Liver (tissue), 9 donors: ENCODE data around the gene HEATR5A. TPM values are rescaled to one million over a fixed set of nuclear protein-coding genes. Genes with fewer than 3 reads are reported as not detected.
A peak's percentile ranks its signal among the peaks of the same experiment; 100 is the strongest.

Experiments used
- DNase-seq: peaks from one replicate; pipeline ENCODE4 v3.0.0-alpha.2; 2017; ENCODE audit warnings: low spot score
- H3K27ac ChIP-seq, 2 donors: one replicate each; pipeline ENCODE4 v1.7.0; 2013; ENCODE audit warnings: inconsistent platforms in 2 of 2, low read length in 2 of 2, control low read depth in 1 of 2, low read depth in 1 of 2, mild to moderate bottlenecking in 1 of 2
- H3K27me3 ChIP-seq, 4 donors: one replicate each; pipeline versions ENCODE4 v1.6.1 to v1.7.0; 2013; ENCODE audit warnings: low read length in 3 of 4, inconsistent platforms in 1 of 4, mild to moderate bottlenecking in 1 of 4, moderate library complexity in 1 of 4; ENCODE audit not compliant: control insufficient read depth in 4 of 4, insufficient read depth in 4 of 4
- H3K36me3 ChIP-seq, 4 donors: one replicate each; pipeline versions ENCODE4 v1.6.1 to v1.7.0; 2013; ENCODE audit warnings: low read length in 3 of 4, mild to moderate bottlenecking in 3 of 4, low read depth in 1 of 4, moderate library complexity in 1 of 4; ENCODE audit not compliant: control insufficient read depth in 4 of 4, insufficient read depth in 3 of 4
- H3K4me1 ChIP-seq, 4 donors: one replicate each; pipeline versions ENCODE4 v1.6.1 to v1.7.0; 2013; ENCODE audit warnings: low read length in 3 of 4, mild to moderate bottlenecking in 3 of 4, moderate library complexity in 1 of 4; ENCODE audit not compliant: control insufficient read depth in 4 of 4, insufficient read depth in 4 of 4
- H3K4me3 ChIP-seq, 3 donors: one replicate each; pipeline versions ENCODE4 v1.6.1 to v1.7.0; 2013; ENCODE audit warnings: low read length in 3 of 3, control low read depth in 1 of 3, low read depth in 1 of 3, mild to moderate bottlenecking in 1 of 3
- H3K9ac ChIP-seq, 2 donors: one replicate each; pipeline ENCODE4 v1.7.0; 2013; ENCODE audit warnings: low read length in 2 of 2, mild to moderate bottlenecking in 2 of 2, moderate library complexity in 2 of 2, control low read depth in 1 of 2, low read depth in 1 of 2
- H3K9me3 ChIP-seq, 4 donors: one replicate each; pipeline versions ENCODE4 v1.6.1 to v1.7.0; 2013; ENCODE audit warnings: low read length in 3 of 4; ENCODE audit not compliant: control insufficient read depth in 4 of 4
- EGR1 ChIP-seq, 2 donors: IDR thresholded peaks; 2 replicates each; pipeline ENCODE4 v1.6.1; 2016 to 2018; ENCODE audit warnings: antibody characterized with exemption in 2 of 2, low read depth in 2 of 2
- FOXA1 ChIP-seq: IDR thresholded peaks from 2 replicates; pipeline ENCODE4 v1.6.1; 2016; ENCODE audit warnings: antibody characterized with exemption
- FOXA2 ChIP-seq: IDR thresholded peaks from 2 replicates; pipeline ENCODE4 v1.6.1; 2016; ENCODE audit warnings: antibody characterized with exemption
- GABPA ChIP-seq, 2 donors: IDR thresholded peaks in 1 of 2; conservative IDR thresholded peaks in 1 of 2; 2 replicates each; pipeline ENCODE4 v1.6.1; 2016; ENCODE audit warnings: antibody characterized with exemption in 2 of 2, mild to moderate bottlenecking in 1 of 2, moderate library complexity in 1 of 2
- HNF4A ChIP-seq, 2 donors: conservative IDR thresholded peaks; 2 replicates each; pipeline ENCODE4 v1.6.1; 2016; ENCODE audit warnings: antibody characterized with exemption in 2 of 2, mild to moderate bottlenecking in 2 of 2
- HNF4G ChIP-seq: IDR thresholded peaks from 2 replicates; pipeline ENCODE4 v1.6.1; 2016; ENCODE audit warnings: antibody characterized with exemption
- JUND ChIP-seq, 2 donors: IDR thresholded peaks; 2 replicates each; pipeline ENCODE4 v1.6.1; 2016; ENCODE audit warnings: antibody characterized with exemption in 2 of 2
- NR2F2 ChIP-seq: IDR thresholded peaks from 2 replicates; pipeline ENCODE4 v1.6.1; 2016; ENCODE audit warnings: antibody characterized with exemption
- RAD21 ChIP-seq, 2 donors: IDR thresholded peaks; 2 replicates each; pipeline ENCODE4 v1.6.1; 2016; ENCODE audit warnings: antibody characterized with exemption in 2 of 2, mild to moderate bottlenecking in 2 of 2
- RXRA ChIP-seq, 2 donors: IDR thresholded peaks; 2 replicates each; pipeline ENCODE4 v1.6.1; 2017 to 2018; ENCODE audit warnings: antibody characterized with exemption in 2 of 2, mild to moderate bottlenecking in 1 of 2
- SP1 ChIP-seq: IDR thresholded peaks from 2 replicates; pipeline ENCODE4 v1.6.1; 2018; ENCODE audit warnings: antibody characterized with exemption, mild to moderate bottlenecking
- TAF1 ChIP-seq: conservative IDR thresholded peaks from 2 replicates; pipeline ENCODE4 v1.6.1; 2016; ENCODE audit warnings: antibody characterized with exemption, mild to moderate bottlenecking
- YY1 ChIP-seq: IDR thresholded peaks from 2 replicates; pipeline ENCODE4 v1.6.1; 2016; ENCODE audit warnings: antibody characterized with exemption, mild to moderate bottlenecking
- WGBS: extraction: QIAGEN DNeasy Blood & Tissue Kit; methylation state at CpG from one replicate; pipeline ENCODE4 v1.1.7; 2013; 5-methylcytosine and 5-hydroxymethylcytosine counted together
- polyA plus RNA-seq, 2 donors: library from polyadenylated mRNA; stranded (reverse) in 1 of 2; unstranded in 1 of 2; fragments of 200-250 nt in 1 of 2; fragments of >200 nt in 1 of 2; fragmentation: Nextera tagmentation in 1 of 2; extraction: Ambion mirVana in 1 of 2; gene quantifications; one replicate each; pipeline versions ENCODE4 v1.2.1 to v1.2.3, GENCODE V29; 2013 to 2015
- total RNA-seq, 2 donors: library from RNA; depleted of rRNA; stranded (reverse); fragments of >200 nt; gene quantifications; one replicate each; pipeline ENCODE4 v1.2.3, GENCODE V29; 2014
- TF ChIP-seq, protein P1 (sequence below): IDR thresholded peaks from 2 replicates; pipeline ENCODE4 v1.6.1; 2016; ENCODE audit warnings: antibody characterized with exemption
- TF ChIP-seq, protein P2 (sequence below): IDR thresholded peaks from 2 replicates; pipeline ENCODE4 v1.6.1; 2016; ENCODE audit warnings: antibody characterized with exemption, mild to moderate bottlenecking
- TF ChIP-seq, protein P3 (sequence below): IDR thresholded peaks from 2 replicates; pipeline ENCODE4 v1.6.1; 2016; ENCODE audit warnings: antibody characterized with exemption
- TF ChIP-seq, protein P4 (sequence below): IDR thresholded peaks from 2 replicates; pipeline ENCODE4 v1.6.1; 2016; ENCODE audit warnings: antibody characterized with exemption
- TF ChIP-seq, protein P5 (sequence below): fragments of 150-350 bp; IDR thresholded peaks from 2 replicates; pipeline ENCODE4 v1.5.1; 2017; ENCODE audit warnings: improper control_type of control experiment, low read depth, low read length; ENCODE audit not compliant: missing input control
- donor health status: healthy.
- donor health status: healthy.
- donor health status: healthy.
- donor health status: healthy.
- donor health status: healthy.

The HEATR5A gene
- total and polyA plus RNA-seq, 4 donors = 7.3 to 22.8 (median 10.1) TPM

DNA sequence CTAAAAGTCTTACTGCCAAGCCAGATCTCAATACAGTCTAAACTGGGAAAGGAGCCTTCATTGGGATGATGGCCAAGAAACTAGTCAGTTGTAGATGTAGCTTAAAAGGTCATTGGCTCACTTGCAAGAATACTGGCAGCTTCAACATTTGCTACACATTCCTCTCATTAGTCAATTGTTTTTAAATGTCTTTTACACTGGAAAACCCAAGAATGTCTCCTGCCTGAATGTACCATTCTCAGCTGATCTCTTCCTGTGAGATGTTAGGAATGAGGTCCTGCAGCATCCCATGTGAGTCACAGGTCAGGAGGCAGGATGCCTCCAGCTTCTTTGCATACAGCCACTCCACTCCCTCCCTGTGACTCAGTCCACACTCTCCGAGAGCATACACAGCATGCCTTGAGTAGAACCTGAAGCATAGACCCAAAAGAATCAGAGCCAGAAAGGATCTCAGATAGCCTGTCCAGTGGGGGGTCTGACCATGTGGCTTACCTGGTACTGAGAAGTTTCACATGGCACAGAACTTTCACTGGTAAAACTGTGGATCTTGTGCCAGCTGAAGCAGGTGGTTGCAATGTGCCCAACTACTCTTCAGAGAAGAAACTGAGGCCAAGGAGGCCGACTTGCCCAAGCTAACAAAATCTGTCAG is 156.7 kb downstream of the HEATR5A start:
- Histone ChIP-seq H3K4me1 (peaks cover 14 to 42% (median 39%) of the 10 kb centered on the region in 4 donors), H3K9me3 (no peaks in the 10 kb centered on the region), H3K4me3 (no peak overlapping the region), H3K9ac (peak overlapping the region in 1 of 2 donors; percentile 3), H3K36me3 (no peaks in the 10 kb centered on the region), H3K27ac (peak overlapping the region; percentile 86 to 91), H3K27me3 (no peaks in the 10 kb centered on the region)
- WGBS = 61% methylated on average over 2 of the region's 2 CpGs
- no peak for DNase-seq
- TF ChIP-seq RAD21 (IDR thresholded peaks at IDR 0.05) = peak in 1 of 2 donors; percentile 3
- TF ChIP-seq HNF4A (conservative IDR thresholded peaks at IDR 0.05) = no peak
- peak in 1 of 2 donors; percentile 48 for TF ChIP-seq JUND (IDR thresholded peaks at IDR 0.05)
- TF ChIP-seq RXRA (IDR thresholded peaks at IDR 0.05) = peak; percentile 4 to 44
- TF ChIP-seq, protein P1, sequence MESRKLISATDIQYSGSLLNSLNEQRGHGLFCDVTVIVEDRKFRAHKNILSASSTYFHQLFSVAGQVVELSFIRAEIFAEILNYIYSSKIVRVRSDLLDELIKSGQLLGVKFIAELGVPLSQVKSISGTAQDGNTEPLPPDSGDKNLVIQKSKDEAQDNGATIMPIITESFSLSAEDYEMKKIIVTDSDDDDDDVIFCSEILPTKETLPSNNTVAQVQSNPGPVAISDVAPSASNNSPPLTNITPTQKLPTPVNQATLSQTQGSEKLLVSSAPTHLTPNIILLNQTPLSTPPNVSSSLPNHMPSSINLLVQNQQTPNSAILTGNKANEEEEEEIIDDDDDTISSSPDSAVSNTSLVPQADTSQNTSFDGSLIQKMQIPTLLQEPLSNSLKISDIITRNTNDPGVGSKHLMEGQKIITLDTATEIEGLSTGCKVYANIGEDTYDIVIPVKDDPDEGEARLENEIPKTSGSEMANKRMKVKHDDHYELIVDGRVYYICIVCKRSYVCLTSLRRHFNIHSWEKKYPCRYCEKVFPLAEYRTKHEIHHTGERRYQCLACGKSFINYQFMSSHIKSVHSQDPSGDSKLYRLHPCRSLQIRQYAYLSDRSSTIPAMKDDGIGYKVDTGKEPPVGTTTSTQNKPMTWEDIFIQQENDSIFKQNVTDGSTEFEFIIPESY = no peak

DNA sequence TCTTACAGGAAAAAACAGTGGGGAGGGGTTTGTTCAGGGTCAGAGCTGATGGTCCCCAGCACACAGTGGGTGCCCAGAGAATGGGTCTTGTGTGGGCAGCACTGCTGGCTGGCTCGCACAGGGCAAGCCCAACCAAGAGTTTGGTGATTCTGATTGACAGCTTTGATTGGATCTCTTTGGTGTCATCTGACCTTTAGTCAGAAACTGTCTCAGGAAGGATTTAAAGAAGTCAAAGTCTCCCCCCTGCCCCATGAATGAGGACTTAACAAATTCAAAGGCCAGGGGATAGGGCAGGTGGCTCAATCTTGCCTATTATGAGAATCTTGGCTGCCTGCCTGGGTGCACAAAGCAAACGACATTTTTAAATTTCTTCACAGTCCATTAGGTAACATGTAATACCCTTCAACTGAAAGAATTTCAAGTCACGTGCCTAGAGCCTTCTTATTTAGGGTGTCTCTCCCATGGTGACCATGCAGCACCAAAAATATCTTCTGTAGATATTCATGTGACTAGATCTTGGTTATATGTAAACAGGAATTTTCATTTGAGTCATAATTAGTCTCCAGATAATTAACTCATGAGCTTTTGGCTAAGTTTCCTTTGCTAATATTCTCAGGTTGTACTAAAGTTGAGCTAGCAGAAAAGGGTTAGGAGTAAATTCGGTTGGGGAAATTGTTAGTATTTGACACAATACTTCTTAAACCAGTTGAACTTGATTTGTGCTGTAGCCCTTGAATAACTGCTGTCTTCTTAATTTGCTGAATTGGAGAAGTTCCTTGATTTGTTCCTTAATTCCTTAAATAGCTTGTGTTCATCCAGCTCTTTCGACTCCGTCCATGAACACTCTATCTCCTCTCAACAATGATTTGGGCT is 158.3 kb downstream of the HEATR5A start:
- H3K4me3 ChIP-seq = no peak overlapping the region
- H3K4me1 ChIP-seq = peaks cover 15 to 52% (median 45%) of the 10 kb centered on the region in 4 donors
- TF ChIP-seq, protein P2, sequence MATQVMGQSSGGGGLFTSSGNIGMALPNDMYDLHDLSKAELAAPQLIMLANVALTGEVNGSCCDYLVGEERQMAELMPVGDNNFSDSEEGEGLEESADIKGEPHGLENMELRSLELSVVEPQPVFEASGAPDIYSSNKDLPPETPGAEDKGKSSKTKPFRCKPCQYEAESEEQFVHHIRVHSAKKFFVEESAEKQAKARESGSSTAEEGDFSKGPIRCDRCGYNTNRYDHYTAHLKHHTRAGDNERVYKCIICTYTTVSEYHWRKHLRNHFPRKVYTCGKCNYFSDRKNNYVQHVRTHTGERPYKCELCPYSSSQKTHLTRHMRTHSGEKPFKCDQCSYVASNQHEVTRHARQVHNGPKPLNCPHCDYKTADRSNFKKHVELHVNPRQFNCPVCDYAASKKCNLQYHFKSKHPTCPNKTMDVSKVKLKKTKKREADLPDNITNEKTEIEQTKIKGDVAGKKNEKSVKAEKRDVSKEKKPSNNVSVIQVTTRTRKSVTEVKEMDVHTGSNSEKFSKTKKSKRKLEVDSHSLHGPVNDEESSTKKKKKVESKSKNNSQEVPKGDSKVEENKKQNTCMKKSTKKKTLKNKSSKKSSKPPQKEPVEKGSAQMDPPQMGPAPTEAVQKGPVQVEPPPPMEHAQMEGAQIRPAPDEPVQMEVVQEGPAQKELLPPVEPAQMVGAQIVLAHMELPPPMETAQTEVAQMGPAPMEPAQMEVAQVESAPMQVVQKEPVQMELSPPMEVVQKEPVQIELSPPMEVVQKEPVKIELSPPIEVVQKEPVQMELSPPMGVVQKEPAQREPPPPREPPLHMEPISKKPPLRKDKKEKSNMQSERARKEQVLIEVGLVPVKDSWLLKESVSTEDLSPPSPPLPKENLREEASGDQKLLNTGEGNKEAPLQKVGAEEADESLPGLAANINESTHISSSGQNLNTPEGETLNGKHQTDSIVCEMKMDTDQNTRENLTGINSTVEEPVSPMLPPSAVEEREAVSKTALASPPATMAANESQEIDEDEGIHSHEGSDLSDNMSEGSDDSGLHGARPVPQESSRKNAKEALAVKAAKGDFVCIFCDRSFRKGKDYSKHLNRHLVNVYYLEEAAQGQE = peak; percentile 29
- TF ChIP-seq GABPA (IDR thresholded peaks at IDR 0.05 in 1 of 2, conservative IDR thresholded peaks at IDR 0.05 in 1 of 2) (peak in 1 of 2 donors; percentile 42), FOXA1 (peak; percentile 26), TAF1 (no peak), EGR1 (IDR thresholded peaks at IDR 0.05; ENCODE audit: low read depth in 2 of 2) (peak in 1 of 2 donors; percentile 57), RXRA (IDR thresholded peaks at IDR 0.05) (peak; percentile 76 to 93), NR2F2 (no peak), RAD21 (IDR thresholded peaks at IDR 0.05) (peak in 1 of 2 donors; percentile 54), FOXA2 (peak; percentile 84), YY1 (peak; percentile 95), HNF4G (peak; percentile 41), HNF4A (conservative IDR thresholded peaks at IDR 0.05) (peak; percentile 92 to 96), SP1 (peak; percentile 80), JUND (IDR thresholded peaks at IDR 0.05) (peak; percentile 47 to 88)
- TF ChIP-seq, protein P3, sequence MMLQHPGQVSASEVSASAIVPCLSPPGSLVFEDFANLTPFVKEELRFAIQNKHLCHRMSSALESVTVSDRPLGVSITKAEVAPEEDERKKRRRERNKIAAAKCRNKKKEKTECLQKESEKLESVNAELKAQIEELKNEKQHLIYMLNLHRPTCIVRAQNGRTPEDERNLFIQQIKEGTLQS = no peak
- TF ChIP-seq, protein P4, sequence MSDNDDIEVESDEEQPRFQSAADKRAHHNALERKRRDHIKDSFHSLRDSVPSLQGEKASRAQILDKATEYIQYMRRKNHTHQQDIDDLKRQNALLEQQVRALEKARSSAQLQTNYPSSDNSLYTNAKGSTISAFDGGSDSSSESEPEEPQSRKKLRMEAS = peak; percentile 86
- TF ChIP-seq, protein P1 = peak; percentile 88
- TF ChIP-seq, protein P5, sequence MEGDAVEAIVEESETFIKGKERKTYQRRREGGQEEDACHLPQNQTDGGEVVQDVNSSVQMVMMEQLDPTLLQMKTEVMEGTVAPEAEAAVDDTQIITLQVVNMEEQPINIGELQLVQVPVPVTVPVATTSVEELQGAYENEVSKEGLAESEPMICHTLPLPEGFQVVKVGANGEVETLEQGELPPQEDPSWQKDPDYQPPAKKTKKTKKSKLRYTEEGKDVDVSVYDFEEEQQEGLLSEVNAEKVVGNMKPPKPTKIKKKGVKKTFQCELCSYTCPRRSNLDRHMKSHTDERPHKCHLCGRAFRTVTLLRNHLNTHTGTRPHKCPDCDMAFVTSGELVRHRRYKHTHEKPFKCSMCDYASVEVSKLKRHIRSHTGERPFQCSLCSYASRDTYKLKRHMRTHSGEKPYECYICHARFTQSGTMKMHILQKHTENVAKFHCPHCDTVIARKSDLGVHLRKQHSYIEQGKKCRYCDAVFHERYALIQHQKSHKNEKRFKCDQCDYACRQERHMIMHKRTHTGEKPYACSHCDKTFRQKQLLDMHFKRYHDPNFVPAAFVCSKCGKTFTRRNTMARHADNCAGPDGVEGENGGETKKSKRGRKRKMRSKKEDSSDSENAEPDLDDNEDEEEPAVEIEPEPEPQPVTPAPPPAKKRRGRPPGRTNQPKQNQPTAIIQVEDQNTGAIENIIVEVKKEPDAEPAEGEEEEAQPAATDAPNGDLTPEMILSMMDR = no peak
- peak overlapping the region; percentile 86 to 91 for H3K27ac ChIP-seq
- H3K9ac ChIP-seq = peak overlapping the region in 1 of 2 donors; percentile 12
- peak; percentile 57 for DNase-seq
- 38% methylated on average over 6 of the region's 6 CpGs for WGBS
- no peaks in the 10 kb centered on the region for H3K36me3 ChIP-seq
- no peaks in the 10 kb centered on the region for H3K9me3 ChIP-seq
- no peaks in the 10 kb centered on the region for H3K27me3 ChIP-seq
